Ectodermal cell (in vitro differentiated cells): ENCODE data around the gene NPW.
"Not testable (repeated sequence)": the region's sequence is repeated elsewhere in the genome, so short reads cannot be mapped to it uniquely, and the experiment has no call there.

ENCODE experiments used
- H3K27ac ChIP-seq: 2 replicates; pipeline ENCODE4 v1.7.0; 2013; ENCODE audit warnings: mild to moderate bottlenecking, low read depth, low read length; ENCODE audit not compliant: insufficient read depth, poor library complexity, severe bottlenecking
- H3K27me3 ChIP-seq: 2 replicates; pipeline ENCODE4 v1.7.0; 2013; ENCODE audit warnings: mild to moderate bottlenecking, low read length; ENCODE audit not compliant: insufficient read depth, control insufficient read depth, poor library complexity, severe bottlenecking
- H3K36me3 ChIP-seq: one replicate; pipeline ENCODE4 v1.7.0; 2013; ENCODE audit warnings: low read length; ENCODE audit not compliant: control insufficient read depth, insufficient read depth
- H3K4me1 ChIP-seq: one replicate; pipeline ENCODE4 v1.7.0; 2013; ENCODE audit warnings: low read length; ENCODE audit not compliant: control insufficient read depth, insufficient read depth
- H3K4me3 ChIP-seq: 2 replicates; pipeline ENCODE4 v1.7.0; 2013; ENCODE audit warnings: low read depth, low read length, control low read depth; ENCODE audit not compliant: insufficient read depth
- H3K9me3 ChIP-seq: 2 replicates; pipeline ENCODE4 v1.7.0; 2013; ENCODE audit warnings: mild to moderate bottlenecking, low read length, moderate library complexity; ENCODE audit not compliant: control insufficient read depth
- WGBS, 2 experiments: methylation state at CpG; one replicate each; pipeline ENCODE4 v1.1.7; 2013; ENCODE audit warnings: missing lambda C conversion rate in 2 of 2; 5-methylcytosine and 5-hydroxymethylcytosine counted together

Gene NPW

DNA sequence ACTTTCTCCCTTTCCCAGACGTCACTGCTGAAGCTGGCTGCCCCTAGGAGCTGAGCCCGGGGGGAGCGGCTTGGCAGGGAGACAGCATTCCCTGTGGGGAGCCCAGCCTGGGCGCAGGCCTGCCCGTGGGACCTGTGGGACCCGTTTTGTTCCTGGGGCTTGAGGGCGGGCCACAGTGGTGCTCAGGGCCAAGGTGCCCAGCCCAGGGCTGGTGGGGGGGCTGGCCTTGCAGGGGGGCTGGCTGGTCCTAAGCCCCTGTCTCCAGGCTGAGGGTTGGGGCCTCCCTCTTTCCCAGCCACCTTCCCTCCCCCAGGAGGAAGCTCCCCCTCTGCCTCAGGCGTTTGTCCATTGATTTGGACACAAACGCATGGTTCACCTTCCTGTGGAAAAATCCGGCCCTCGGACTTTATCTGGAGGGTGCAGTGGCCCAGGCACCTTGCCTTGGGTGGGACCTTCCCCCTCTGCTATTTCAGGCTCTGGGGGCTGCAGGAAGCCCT, 11.5 kb downstream of the NPW start:
- WGBS, 2 experiments = 92 to 93% methylated on average over 11 of the region's 11 CpGs
- peaks cover 18% of the 10 kb centered on the region for H3K4me1 ChIP-seq

DNA sequence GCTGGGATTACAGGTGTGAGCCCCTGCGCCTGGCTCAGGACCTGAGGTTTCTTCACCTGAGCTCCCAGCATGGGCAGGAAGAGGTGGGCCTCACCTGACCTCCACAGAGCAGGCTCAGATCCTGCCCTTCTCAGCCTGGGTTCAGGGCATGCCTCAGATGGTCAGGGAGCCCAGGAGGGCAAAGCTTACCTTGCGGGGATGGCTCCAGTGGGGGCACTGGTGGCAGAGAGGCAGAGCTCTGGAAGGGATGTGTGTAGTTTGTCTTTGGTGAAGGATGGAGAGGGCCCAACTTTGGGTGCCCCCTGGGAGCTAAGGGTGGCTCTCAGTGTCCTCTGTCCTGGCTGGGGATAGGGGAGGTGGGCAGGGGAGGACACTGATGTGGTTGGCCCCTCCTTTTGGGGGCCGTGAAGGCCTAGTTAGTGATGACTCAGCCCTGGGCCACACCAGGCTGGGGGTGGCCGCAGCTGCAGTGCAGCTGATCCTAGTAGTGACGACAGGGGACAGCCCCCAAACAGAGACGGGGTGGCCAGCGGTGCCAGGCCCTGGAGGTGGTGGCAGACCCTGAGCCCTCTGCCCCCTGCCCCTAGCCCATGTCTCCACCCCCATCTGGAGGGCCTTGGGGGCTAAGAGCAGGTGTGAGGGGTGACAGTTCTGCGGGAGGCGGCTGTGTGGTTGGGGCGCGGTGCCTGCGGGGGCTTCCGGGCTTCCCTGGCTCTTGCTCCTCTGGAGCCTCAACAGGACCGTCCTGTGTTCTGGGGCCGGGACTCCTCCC, 12.9 kb downstream of the NPW start:
- no peak overlapping the region for H3K4me3 ChIP-seq
- no peak overlapping the region for H3K27ac ChIP-seq
- H3K36me3 ChIP-seq = no peaks in the 10 kb centered on the region
- peaks cover 14% of the 10 kb centered on the region for H3K27me3 ChIP-seq
- WGBS, 2 experiments = 92 to 94% methylated on average over 15 of the region's 15 CpGs
- no peaks in the 10 kb centered on the region for H3K9me3 ChIP-seq
- peaks cover 18% of the 10 kb centered on the region for H3K4me1 ChIP-seq

More for the DNA sequence above, 11.5 kb downstream of the NPW start:
- Histone ChIP-seq H3K27ac (no peak overlapping the region), H3K4me3 (no peak overlapping the region), H3K27me3 (peaks cover 27% of the 10 kb centered on the region), H3K9me3 (no peaks in the 10 kb centered on the region), H3K36me3 (no peaks in the 10 kb centered on the region)

DNA sequence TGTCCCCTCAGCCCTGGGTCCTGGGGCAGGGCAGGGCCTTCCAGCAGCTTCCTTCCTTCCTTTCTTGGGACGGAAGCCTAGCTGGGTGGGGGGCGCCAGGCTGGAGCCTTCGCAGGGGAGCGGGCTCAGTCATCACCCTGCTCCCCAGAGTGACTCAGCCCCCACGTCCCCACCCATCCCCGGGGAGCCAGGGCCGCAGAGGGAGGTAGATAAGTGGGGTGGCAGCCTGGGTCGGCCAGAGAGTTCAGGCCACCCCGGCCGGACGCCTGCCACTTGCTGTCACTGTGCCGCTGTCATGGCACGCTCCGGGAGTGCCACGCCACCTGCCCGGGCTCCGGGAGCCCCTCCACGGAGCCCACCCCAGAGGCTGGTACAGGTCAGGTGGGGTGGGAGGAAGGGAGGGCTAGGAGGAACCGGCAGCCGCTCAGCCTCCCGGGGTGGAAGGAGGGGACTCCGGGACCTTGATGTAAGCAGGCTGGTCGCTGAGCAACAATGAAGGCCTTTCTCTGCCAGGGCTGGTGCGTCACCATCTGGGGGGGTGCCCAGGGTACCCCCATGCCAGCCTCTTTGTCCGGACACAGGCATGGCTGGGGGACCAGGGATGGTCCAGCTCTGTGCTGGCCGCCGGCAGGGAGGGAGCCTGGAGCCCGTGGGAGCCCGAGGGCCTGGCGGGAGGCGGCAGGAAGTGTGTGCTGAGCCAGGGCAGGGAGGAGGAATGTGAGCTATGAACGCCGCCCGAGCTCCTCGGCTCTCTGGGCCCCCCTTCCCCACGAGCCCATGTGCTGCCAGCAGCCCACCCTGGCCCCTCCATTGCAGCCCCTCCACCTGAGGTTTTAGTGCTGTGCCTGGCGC, 13.7 kb downstream of the NPW start:
- no peaks in the 10 kb centered on the region for H3K36me3 ChIP-seq
- peak overlapping the region; percentile 1 for H3K27ac ChIP-seq
- H3K9me3 ChIP-seq = no peaks in the 10 kb centered on the region
- peaks cover 6% of the 10 kb centered on the region for H3K27me3 ChIP-seq
- no peak overlapping the region for H3K4me3 ChIP-seq
- H3K4me1 ChIP-seq = peaks cover 18% of the 10 kb centered on the region
- WGBS, 2 experiments = 70 to 72% methylated on average over 37 of the region's 37 CpGs

DNA sequence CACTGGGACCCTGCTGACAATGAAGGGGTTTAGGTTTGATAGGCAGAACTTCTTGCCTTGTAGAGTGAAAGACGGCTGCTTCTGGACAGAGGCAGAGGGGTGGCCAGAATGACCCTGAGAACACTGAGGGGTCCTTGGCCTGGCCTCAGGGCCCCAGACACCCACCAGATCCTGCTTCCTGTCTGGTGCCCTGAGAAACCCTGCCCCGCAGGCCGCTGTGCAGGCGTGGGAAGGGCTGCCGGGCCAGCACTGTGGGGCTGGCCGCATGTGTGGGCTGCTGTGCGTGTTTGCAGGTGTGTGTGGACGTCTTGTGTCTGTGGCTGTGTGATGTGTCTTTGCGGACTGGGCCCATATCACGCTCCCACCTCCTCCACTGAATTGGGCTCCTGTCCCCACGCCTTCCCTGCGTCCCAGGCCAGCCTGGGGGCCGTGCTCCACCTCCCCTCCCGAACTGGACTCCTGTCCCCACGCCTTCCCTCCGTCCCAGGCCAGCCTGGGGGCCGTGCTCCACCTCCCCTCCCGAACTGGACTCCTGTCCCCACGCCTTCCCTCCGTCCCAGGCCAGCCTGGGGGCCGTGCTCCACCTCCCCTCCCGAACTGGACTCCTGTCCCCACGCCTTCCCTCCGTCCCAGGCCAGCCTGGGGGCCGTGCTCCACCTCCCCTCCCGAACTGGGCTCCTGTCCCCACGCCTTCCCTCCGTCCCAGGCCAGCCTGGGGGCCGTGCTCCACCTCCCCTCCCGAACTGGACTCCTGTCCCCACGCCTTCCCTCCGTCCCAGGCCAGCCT, 14.5 kb downstream of the NPW start:
- H3K27me3 ChIP-seq, H3K36me3 ChIP-seq, H3K9me3 ChIP-seq, H3K4me3 ChIP-seq: not testable (repeated sequence)
- H3K4me1 ChIP-seq = peaks cover 18% of the 10 kb centered on the region
- WGBS, 2 experiments = 87 to 90% methylated on average over 12 to 13 of the region's 32 CpGs
- peak overlapping the region; percentile 1 for H3K27ac ChIP-seq

DNA sequence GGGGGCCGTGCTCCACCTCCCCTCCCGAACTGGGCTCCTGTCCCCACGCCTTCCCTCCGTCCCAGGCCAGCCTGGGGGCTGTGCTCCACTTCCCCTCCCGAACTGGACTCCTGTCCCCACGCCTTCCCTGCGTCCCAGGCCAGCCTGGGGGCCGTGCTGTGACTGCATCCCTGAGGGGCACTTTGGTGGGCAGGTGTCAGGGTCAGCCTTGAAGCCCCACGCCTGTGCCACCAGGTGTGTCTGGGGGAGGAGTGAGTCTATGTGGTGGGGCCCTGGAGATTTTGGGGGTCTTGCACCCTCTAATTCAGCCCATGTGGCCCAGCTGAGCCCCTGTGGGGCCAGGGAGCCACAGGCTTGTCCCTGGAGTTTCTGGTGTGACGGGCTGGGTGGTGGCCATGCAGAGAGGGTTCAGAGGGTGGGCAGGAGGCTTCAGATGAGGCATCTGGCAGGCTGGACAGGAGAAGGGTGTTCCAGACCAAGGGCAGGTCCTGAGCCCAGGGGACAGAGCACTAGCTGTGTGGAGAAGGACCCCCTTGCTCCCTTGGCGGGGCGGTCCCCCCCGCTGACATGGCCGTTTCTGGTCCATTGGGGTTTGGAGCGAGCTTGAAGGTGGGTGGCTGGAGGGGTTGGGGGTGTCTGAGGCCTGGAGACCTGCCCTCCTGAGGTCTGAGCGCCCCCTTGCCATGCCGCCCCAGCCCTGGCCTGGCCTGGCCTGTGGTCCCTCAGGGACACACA, 15.3 kb downstream of the NPW start:
- Histone ChIP-seq H3K9me3 (no peaks in the 10 kb centered on the region), H3K4me3 (no peak overlapping the region), H3K27ac (no peak overlapping the region), H3K4me1 (peaks cover 18% of the 10 kb centered on the region), H3K27me3 (no peaks in the 10 kb centered on the region), H3K36me3 (no peaks in the 10 kb centered on the region)
- WGBS, 2 experiments = 91 to 94% methylated on average over 17 of the region's 17 CpGs

DNA sequence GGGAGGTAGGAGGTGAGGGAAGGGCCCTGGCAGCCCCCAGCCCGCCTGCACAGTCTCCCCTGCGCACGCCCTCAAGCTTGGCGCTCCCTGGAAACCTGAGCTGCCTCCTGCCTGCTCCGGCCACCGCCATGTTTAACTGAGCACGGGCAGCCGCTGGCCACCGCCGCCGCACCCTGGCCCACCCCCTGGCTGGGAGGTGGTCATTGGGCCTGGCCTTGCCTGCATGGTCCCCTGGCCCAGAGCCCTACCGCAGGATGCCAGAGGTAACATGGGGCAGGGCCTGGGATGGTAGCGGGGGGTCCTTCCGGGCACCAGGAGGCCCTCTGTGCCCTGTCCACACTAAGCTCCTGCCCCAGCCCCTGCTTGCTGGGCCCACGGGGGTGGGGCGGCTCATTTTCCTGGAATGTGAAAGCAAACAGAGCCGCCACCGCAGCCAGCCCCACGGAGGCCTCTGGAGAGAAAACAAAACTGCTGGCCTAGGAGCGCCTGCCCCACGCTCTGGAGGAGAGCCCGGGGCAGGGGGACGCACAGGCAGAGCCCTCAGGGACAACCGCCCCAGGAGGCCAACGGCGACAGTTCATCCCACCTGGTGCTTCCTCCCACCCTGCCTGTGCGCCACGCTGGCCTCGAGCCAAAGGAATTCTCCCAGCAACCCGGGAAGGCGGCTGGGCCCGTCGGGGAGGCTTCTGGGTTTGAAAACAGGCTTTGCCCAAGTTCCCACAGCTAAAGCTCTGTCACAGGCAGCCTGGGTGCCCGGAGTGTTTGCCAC, 16.0 kb downstream of the NPW start:
- Histone ChIP-seq H3K36me3 (no peaks in the 10 kb centered on the region), H3K27me3 (no peaks in the 10 kb centered on the region), H3K4me1 (peaks cover 18% of the 10 kb centered on the region), H3K4me3 (no peak overlapping the region), H3K9me3 (no peaks in the 10 kb centered on the region), H3K27ac (peak overlapping the region; percentile 60)
- WGBS, 2 experiments = 80 to 81% methylated on average over 34 of the region's 34 CpGs

DNA sequence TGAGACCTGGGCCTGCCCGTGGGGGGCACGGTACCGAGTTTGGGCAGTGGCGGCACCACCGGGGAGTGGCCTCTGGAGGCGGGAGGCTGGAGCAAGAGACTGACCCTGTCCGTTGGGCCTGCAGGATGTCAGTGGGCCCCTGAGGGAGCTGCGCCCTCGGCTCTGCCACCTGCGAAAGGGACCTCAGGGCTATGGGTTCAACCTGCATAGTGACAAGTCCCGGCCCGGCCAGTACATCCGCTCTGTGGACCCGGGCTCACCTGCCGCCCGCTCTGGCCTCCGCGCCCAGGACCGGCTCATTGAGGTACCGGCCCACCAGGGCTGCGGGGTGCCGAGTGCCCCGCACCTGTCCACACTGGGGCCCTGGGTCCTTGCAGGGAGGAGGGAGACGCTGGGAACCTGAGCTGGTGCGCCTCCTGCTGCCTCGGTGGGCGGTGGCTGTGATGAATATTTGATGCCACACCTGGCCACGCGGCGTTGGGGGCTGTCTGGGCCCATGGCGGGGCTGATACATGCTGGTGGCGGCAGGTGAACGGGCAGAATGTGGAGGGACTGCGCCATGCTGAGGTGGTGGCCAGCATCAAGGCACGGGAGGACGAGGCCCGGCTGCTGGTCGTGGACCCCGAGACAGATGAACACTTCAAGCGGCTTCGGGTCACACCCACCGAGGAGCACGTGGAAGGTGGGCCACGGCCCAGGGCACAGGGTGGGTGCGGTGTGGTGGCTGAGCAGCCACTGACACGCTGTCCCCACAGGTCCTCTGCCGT, 16.8 kb downstream of the NPW start:
- Histone ChIP-seq H3K9me3 (no peaks in the 10 kb centered on the region), H3K27me3 (no peaks in the 10 kb centered on the region), H3K4me1 (peaks cover 18% of the 10 kb centered on the region), H3K27ac (peak overlapping the region; percentile 60), H3K4me3 (no peak overlapping the region), H3K36me3 (no peaks in the 10 kb centered on the region)
- WGBS, 2 experiments = 95% methylated on average over 47 of the region's 47 CpGs

DNA sequence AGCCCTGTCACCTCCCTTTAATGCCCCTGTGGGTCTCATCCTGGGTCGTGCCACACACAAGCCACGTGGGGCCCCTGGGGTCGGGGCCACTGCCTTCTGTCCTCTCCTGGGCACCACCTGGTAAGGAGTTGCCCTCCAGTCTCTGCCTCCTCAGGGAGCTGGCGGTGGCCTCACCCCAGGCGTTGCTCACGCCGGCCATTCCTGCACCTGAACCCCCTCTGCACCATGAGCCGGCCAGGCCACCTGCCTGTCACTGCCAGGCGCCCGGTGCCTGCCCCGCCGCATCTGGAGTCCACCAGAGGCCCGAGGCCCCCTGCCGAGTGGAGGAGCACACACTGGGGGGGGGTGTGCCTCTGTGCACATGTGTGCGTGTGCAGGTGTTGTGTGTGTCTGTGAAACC, 17.5 kb downstream of the NPW start:
- no peaks in the 10 kb centered on the region for H3K9me3 ChIP-seq
- peaks cover 18% of the 10 kb centered on the region for H3K4me1 ChIP-seq
- H3K27me3 ChIP-seq = no peaks in the 10 kb centered on the region
- H3K36me3 ChIP-seq = no peaks in the 10 kb centered on the region
- H3K27ac ChIP-seq = no peak overlapping the region
- H3K4me3 ChIP-seq = no peak overlapping the region
- 94 to 95% methylated on average over 15 of the region's 15 CpGs for WGBS, 2 experiments
